Measurements from ENCODE around the gene PDE10A. TPM values are rescaled to one million over a fixed set of nuclear protein-coding genes. Genes with fewer than 3 reads are reported as not detected.

The PDE10A gene
- total and polyA plus RNA-seq, 2 of the 4 experiments (the other 2 are of a cell fraction), result 3.4 to 12.4 TPM

DNA sequence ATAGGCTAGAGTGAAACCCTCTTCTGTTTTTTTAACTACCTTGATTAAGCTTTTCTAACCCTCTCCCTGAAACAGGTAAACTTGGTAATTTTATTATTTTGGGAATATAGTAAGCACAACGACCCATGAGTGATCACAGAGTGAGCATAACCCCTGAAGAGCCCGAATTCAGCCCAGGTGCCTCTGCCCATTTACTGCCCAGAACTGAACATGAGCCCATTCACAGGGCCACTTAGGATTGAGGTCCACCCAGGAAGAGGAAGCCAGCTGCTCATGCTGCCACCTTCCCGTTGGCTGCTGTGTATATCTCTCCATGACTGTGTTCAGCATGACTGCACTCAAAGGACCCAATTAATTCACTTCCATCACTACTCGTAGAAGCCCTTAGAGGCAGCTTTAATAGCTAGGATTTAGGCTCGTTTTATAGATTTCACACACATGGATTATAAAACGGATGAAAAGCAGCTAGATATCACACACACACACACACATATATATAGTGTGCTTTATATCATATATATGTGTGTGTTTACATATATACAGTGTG is 8.3 kb upstream of the PDE10A start:
- Histone ChIP-seq H3K9me1 (ENCODE audit: insufficient read depth, low read length) (no peaks in the 10 kb centered on the region), H2AFZ (replicated peaks; ENCODE audit: low read length, poor library complexity) (no peak overlapping the region), H4K8ac (ENCODE audit: low read depth in 2 of 2, low read length in 2 of 2) (no peak overlapping the region), H3K56ac (ENCODE audit: extremely low read depth, insufficient read depth, low read length) (no peak overlapping the region), H3K18ac (ENCODE audit: low read depth, low read length) (no peak overlapping the region), H3K4me3 (ENCODE audit: insufficient read depth, low read depth, low read length) (no peak overlapping the region), H3K4ac (ENCODE audit: low read depth, low read length) (no peak overlapping the region), H2AK5ac (ENCODE audit: low read depth, low read length) (no peak overlapping the region), H2AK9ac (replicated peaks; ENCODE audit: low read depth, low read length, poor library complexity) (no peak overlapping the region), H3K36me3 (ENCODE audit: control insufficient read depth, insufficient read depth, low read length) (no peaks in the 10 kb centered on the region), H3K4me1 (ENCODE audit: control insufficient read depth, insufficient read depth, low read length) (peaks cover 2% of the 10 kb centered on the region; the same call in 1 of the 2 replicates), H4K20me1 (ENCODE audit: insufficient read depth, low read length) (no peaks in the 10 kb centered on the region), H2BK5ac (ENCODE audit: low read depth, low read length, poor library complexity, severe bottlenecking) (no peak overlapping the region), H3K27me3 (ENCODE audit: control insufficient read depth, insufficient read depth, low read length) (no peaks in the 10 kb centered on the region; the same call in 1 of the 2 replicates), H2BK20ac (ENCODE audit: low read depth, low read length) (no peak overlapping the region), H3K27ac (ENCODE audit: insufficient read depth, low read length) (no peak overlapping the region), H2BK15ac (ENCODE audit: low read depth, low read length) (no peak overlapping the region), H3K9me3 (ENCODE audit: control insufficient read depth, insufficient read depth, low read length) (no peaks in the 10 kb centered on the region), H3K4me2 (ENCODE audit: low read depth, low read length) (no peak overlapping the region), H3K79me1 (ENCODE audit: low read depth in 1 of 2, low read length in 2 of 2) (no peaks in the 10 kb centered on the region), H3K23ac (ENCODE audit: low read depth, low read length) (no peak overlapping the region), H3K14ac (replicated peaks; ENCODE audit: low read depth, low read length) (no peak overlapping the region), H4K5ac (ENCODE audit: low read depth, low read length) (no peak overlapping the region), H2BK120ac (ENCODE audit: low read depth, low read length) (no peak overlapping the region), H4K91ac (ENCODE audit: insufficient read depth, low read depth, low read length) (no peak overlapping the region), H3K9ac (ENCODE audit: low read depth, low read length) (no peak overlapping the region)
- dilution Hi-C loops (cut with HindIII; ENCODE audit: low sequenced_read_pairs, unreplicated experiment) (no loop called here), intact Hi-C loops (cut with micrococcal nuclease) (no loop called here), in situ Hi-C loops (cut with MboI; ENCODE audit: low sequenced_read_pairs) (no loop called here)
- no TSS peak for BruUV-seq (replicated peaks)
- no CpG with 5 or more reads among the region's 6 CpGs for WGBS, 2 experiments (ENCODE audit: extremely low coverage in 2 of 2, insufficient read length in 1 of 2)
- TF ChIP-seq, protein P1, sequence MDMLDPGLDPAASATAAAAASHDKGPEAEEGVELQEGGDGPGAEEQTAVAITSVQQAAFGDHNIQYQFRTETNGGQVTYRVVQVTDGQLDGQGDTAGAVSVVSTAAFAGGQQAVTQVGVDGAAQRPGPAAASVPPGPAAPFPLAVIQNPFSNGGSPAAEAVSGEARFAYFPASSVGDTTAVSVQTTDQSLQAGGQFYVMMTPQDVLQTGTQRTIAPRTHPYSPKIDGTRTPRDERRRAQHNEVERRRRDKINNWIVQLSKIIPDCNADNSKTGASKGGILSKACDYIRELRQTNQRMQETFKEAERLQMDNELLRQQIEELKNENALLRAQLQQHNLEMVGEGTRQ (IDR thresholded peaks at IDR 0.05; ENCODE audit: low read depth, low read length), result no peak
- no peak for TF ChIP-seq BHLHE40 (IDR thresholded peaks at IDR 0.05; ENCODE audit: low read depth, low read length)
- TF ChIP-seq SMC3 (IDR thresholded peaks at IDR 0.05; ENCODE audit: low read depth, low read length), result no peak
- TF ChIP-seq MAZ (IDR thresholded peaks at IDR 0.05; ENCODE audit: borderline replicate concordance, low read depth, low read length), result no peak
- ATAC-seq (ENCODE audit: low read depth) (no peak), DNase-seq (no peak)
- POLR2A ChIA-PET (ENCODE audit: unreplicated experiment), result no interaction called here
- CTCF ChIA-PET, result interaction anchor here (0.6 kb wide), 1 partner anchor 95 kb away, joined by 3 read pairs; no protein-coding TSS in a partner anchor
